Chondrocyte (in vitro differentiated cells): ENCODE measurements around the gene CFAP119. TPM values are rescaled to one million over a fixed set of nuclear protein-coding genes. Genes with fewer than 3 reads are reported as not detected.
A peak's percentile ranks its signal among the peaks of the same experiment; 100 is the strongest.
"Not testable (repeated sequence)": the region's sequence is repeated elsewhere in the genome, so short reads cannot be mapped to it uniquely, and the experiment has no call there.

ENCODE experiments used
- DNase-seq: peaks from one replicate; pipeline ENCODE4 v3.0.0; 2021; ENCODE audit warnings: mixed read lengths, low spot score
- H3K27ac Mint-ChIP-seq: one replicate; pipeline ENCODE4 v1.8.0; 2021; ENCODE audit warnings: mild to moderate bottlenecking, moderate library complexity, mixed read lengths; ENCODE audit not compliant: unreplicated experiment
- H3K27me3 Mint-ChIP-seq: 2 replicates; pipeline ENCODE4 v1.8.0; 2021; ENCODE audit warnings: low read depth, mixed read lengths
- H3K36me3 Mint-ChIP-seq: 2 replicates; pipeline ENCODE4 v1.8.0; 2021; ENCODE audit warnings: low read depth, mixed read lengths
- H3K4me1 Mint-ChIP-seq: 2 replicates; pipeline ENCODE4 v1.8.0; 2021; ENCODE audit warnings: low read depth, mild to moderate bottlenecking, mixed read lengths
- H3K4me3 Mint-ChIP-seq: one replicate; pipeline ENCODE4 v1.8.0; 2021; ENCODE audit warnings: mild to moderate bottlenecking, moderate library complexity, mixed read lengths; ENCODE audit not compliant: unreplicated experiment
- H3K9me3 Mint-ChIP-seq: 2 replicates; pipeline ENCODE4 v1.8.0; 2021; ENCODE audit warnings: low read depth, mixed read lengths
- long read RNA-seq: library from polyadenylated mRNA; stranded (forward); transcript quantifications from one replicate; pipeline ENCODE4 v2.0.0, GENCODE V29; 2021
- total RNA-seq: library from RNA; stranded (reverse); gene quantifications from 3 replicates; pipeline ENCODE4 v1.2.1, GENCODE V29; 2021
- TF ChIP-seq, protein P1 (sequence below): fragments of 200-600 bp; sonication (generic); IDR thresholded peaks from 2 replicates; pipeline ENCODE4 v1.5.0; 2021; ENCODE audit warnings: antibody characterized with exemption, mild to moderate bottlenecking, moderate library complexity

Gene CFAP119
- 6.3 to 10.0 TPM (median 7.1 TPM) in 3 replicates for total RNA-seq
- long read RNA-seq, partial matches to known transcripts: 2 of 6 reads
- long read RNA-seq, other reads (novel, unspliced or antisense): 3 of 6 reads

- DNase-seq: no peak
- Mint-ChIP-seq H3K27me3 (no peaks in the 10 kb centered on the region), H3K4me3 (peak within 1 kb of the TSS; percentile 87), H3K36me3 (peaks cover 12% of the 10 kb centered on the region), H3K27ac (peak within 1 kb of the TSS; percentile 96), H3K4me1 (peaks cover 30% of the 10 kb centered on the region), H3K9me3 (no peaks in the 10 kb centered on the region)
- TF ChIP-seq, protein P1, sequence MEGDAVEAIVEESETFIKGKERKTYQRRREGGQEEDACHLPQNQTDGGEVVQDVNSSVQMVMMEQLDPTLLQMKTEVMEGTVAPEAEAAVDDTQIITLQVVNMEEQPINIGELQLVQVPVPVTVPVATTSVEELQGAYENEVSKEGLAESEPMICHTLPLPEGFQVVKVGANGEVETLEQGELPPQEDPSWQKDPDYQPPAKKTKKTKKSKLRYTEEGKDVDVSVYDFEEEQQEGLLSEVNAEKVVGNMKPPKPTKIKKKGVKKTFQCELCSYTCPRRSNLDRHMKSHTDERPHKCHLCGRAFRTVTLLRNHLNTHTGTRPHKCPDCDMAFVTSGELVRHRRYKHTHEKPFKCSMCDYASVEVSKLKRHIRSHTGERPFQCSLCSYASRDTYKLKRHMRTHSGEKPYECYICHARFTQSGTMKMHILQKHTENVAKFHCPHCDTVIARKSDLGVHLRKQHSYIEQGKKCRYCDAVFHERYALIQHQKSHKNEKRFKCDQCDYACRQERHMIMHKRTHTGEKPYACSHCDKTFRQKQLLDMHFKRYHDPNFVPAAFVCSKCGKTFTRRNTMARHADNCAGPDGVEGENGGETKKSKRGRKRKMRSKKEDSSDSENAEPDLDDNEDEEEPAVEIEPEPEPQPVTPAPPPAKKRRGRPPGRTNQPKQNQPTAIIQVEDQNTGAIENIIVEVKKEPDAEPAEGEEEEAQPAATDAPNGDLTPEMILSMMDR: no peak
Observed at GRCh38 chr16:30761928-30762902, at the start of gene CFAP119, which contains the start of gene RNF40. CFAP119 (minus strand) TSS chr16:30762062; CDS start chr16:30761748, 314 bp downstream. RNF40 (plus strand) TSS chr16:30762322; CDS start chr16:30762546, 224 bp downstream.

- H3K9me3 Mint-ChIP-seq, H3K4me3 Mint-ChIP-seq, DNase-seq, H3K27me3 Mint-ChIP-seq, H3K36me3 Mint-ChIP-seq, H3K27ac Mint-ChIP-seq: not testable (repeated sequence)
- H3K4me1 Mint-ChIP-seq: peaks cover 27% of the 10 kb centered on the region
Observed at GRCh38 chr16:30809675-30810074, 47.8 kb upstream of the CFAP119 start.

DNA sequence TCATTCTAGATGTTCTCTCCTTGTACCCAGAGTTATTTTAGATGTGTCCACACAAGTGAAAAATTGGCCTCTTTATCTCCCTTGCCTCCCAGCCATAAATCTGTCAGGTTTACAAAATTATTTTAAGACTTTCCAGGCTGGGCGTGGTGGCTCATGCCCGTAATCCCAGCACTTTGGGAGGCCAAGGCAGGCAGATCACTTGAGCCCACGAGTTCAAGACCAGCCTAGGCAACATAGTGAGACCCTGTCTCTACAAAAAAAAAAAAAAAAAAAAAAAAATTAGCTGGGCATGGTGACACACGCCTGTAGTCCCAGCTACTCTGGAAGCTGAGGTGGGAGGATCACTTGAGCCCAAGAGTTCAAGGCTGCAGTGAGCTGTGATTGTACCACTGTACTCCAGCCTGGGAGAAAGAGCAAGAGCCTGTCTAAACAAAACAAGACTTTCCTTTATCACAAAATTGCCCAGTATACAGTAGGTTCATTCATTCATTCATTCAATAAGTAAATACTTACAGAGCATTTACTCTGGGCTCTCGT is 47.1 kb upstream of the CFAP119 start:
- not testable (repeated sequence) for H3K4me3 Mint-ChIP-seq, H3K27me3 Mint-ChIP-seq, H3K36me3 Mint-ChIP-seq, H3K27ac Mint-ChIP-seq, H3K9me3 Mint-ChIP-seq, DNase-seq
- H3K4me1 Mint-ChIP-seq: peaks cover 22% of the 10 kb centered on the region

- no peak overlapping the region for H3K4me3 Mint-ChIP-seq
- H3K36me3 Mint-ChIP-seq: no peaks in the 10 kb centered on the region
- peaks cover 19% of the 10 kb centered on the region for H3K4me1 Mint-ChIP-seq
- TF ChIP-seq, protein P1: no peak
- no peak for DNase-seq
- H3K27ac Mint-ChIP-seq: no peak overlapping the region
- no peaks in the 10 kb centered on the region for H3K9me3 Mint-ChIP-seq
- H3K27me3 Mint-ChIP-seq: no peaks in the 10 kb centered on the region
Observed at GRCh38 chr16:30808146-30808545, 46.3 kb upstream of the CFAP119 start.

- TF ChIP-seq, protein P1: peak; percentile 39
- H3K9me3 Mint-ChIP-seq: no peaks in the 10 kb centered on the region
- H3K36me3 Mint-ChIP-seq: no peaks in the 10 kb centered on the region
- peak overlapping the region; percentile 79 for H3K4me3 Mint-ChIP-seq
- DNase-seq: peak; percentile 96
- peak overlapping the region; percentile 88 for H3K27ac Mint-ChIP-seq
- H3K27me3 Mint-ChIP-seq: no peaks in the 10 kb centered on the region
- peaks cover 19% of the 10 kb centered on the region for H3K4me1 Mint-ChIP-seq
Observed at GRCh38 chr16:30805370-30806169, 43.7 kb upstream of the CFAP119 start.

DNA sequence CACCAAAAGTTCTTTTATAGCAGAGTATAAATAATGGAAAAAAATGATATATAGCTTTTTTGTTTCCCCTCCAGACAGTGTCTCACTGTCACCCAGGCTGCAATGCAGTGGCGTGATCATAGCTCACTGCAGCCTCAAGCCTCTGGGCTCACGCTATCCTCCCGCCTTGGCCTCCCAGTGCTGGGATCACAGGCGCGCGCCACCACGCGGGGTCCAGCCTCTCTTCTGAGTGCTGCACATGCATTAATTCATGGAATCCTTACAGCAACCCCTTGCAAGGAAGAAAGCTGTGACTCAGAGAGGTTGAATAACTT is 43.2 kb upstream of the CFAP119 start:
- H3K27ac Mint-ChIP-seq: peak overlapping the region; percentile 74
- H3K9me3 Mint-ChIP-seq: no peaks in the 10 kb centered on the region
- H3K27me3 Mint-ChIP-seq: no peaks in the 10 kb centered on the region
- peaks cover 19% of the 10 kb centered on the region for H3K4me1 Mint-ChIP-seq
- no peak for DNase-seq
- TF ChIP-seq, protein P1: no peak
- peak overlapping the region; percentile 79 for H3K4me3 Mint-ChIP-seq
- H3K36me3 Mint-ChIP-seq: no peaks in the 10 kb centered on the region
